ENCODE measurements around the gene TRH.

Gene TRH

GRCh38 chr3:129974564-129974832, at the start of gene TRH:
Gene TRH (plus strand): TSS chr3:129974720. CDS start chr3:129975817, 1,097 bp downstream.
- no peak for DNase-seq (ENCODE audit: low spot score)

- no peak for DNase-seq (ENCODE audit: low spot score)
Observed at GRCh38 chr3:129927072-129927471, 47.4 kb upstream of the TRH start.

- no peak for DNase-seq (ENCODE audit: low spot score)
Observed at GRCh38 chr3:129929383-129929782, 45.1 kb upstream of the TRH start.

- no peak for DNase-seq (ENCODE audit: low spot score)
Observed at GRCh38 chr3:129933471-129933870, 41.0 kb upstream of the TRH start.

GRCh38 chr3:129934234-129935123, 40.0 kb upstream of the TRH start:
- peak; percentile 36 for DNase-seq (ENCODE audit: low spot score)

GRCh38 chr3:129936757-129937156, 37.8 kb upstream of the TRH start:
- DNase-seq (ENCODE audit: low spot score), result peak; percentile 35

- no peak for DNase-seq (ENCODE audit: low spot score)
Observed at GRCh38 chr3:129937717-129938116, 36.8 kb upstream of the TRH start.

GRCh38 chr3:129938140-129938930, 36.2 kb upstream of the TRH start:
- DNase-seq (ENCODE audit: low spot score), result no peak

GRCh38 chr3:129940086-129940485, 34.4 kb upstream of the TRH start:
- no peak for DNase-seq (ENCODE audit: low spot score)

- peak; percentile 16 for DNase-seq (ENCODE audit: low spot score)
Observed at GRCh38 chr3:129942296-129942695, 32.2 kb upstream of the TRH start.

- no peak for DNase-seq (ENCODE audit: low spot score)
Observed at GRCh38 chr3:129943020-129943419, 31.5 kb upstream of the TRH start.

GRCh38 chr3:129944709-129945108, 29.8 kb upstream of the TRH start:
- no peak for DNase-seq (ENCODE audit: low spot score)

GRCh38 chr3:129947538-129948240, 26.8 kb upstream of the TRH start:
- no peak for DNase-seq (ENCODE audit: low spot score)

- DNase-seq (ENCODE audit: low spot score), result no peak
Observed at GRCh38 chr3:129950318-129951046, 24.0 kb upstream of the TRH start.

- DNase-seq (ENCODE audit: low spot score), result no peak
Observed at GRCh38 chr3:129952556-129953355, 21.8 kb upstream of the TRH start.

GRCh38 chr3:129953621-129954020, 20.9 kb upstream of the TRH start:
- no peak for DNase-seq (ENCODE audit: low spot score)

GRCh38 chr3:129954514-129954913, 20.0 kb upstream of the TRH start:
- DNase-seq (ENCODE audit: low spot score), result no peak

GRCh38 chr3:129956936-129957335, 17.6 kb upstream of the TRH start:
- no peak for DNase-seq (ENCODE audit: low spot score)

GRCh38 chr3:129958755-129959154, 15.8 kb upstream of the TRH start:
- no peak for DNase-seq (ENCODE audit: low spot score)

GRCh38 chr3:129961141-129961541, 13.4 kb upstream of the TRH start:
- no peak for DNase-seq (ENCODE audit: low spot score)

- no peak for DNase-seq (ENCODE audit: low spot score)
Observed at GRCh38 chr3:129962600-129962999, 11.9 kb upstream of the TRH start.
